Inflammatory macrophage (primary cell): Measurements from ENCODE around the gene CHST12.
"Not testable (repeated sequence)": the region's sequence is repeated elsewhere in the genome, so short reads cannot be mapped to it uniquely, and the experiment has no call there.

ENCODE experiments used
- DNase-seq, 2 donors: peaks; one replicate each; pipeline ENCODE4 v3.0.0-alpha.2; 2020 to 2022

CHST12 gene

DNA sequence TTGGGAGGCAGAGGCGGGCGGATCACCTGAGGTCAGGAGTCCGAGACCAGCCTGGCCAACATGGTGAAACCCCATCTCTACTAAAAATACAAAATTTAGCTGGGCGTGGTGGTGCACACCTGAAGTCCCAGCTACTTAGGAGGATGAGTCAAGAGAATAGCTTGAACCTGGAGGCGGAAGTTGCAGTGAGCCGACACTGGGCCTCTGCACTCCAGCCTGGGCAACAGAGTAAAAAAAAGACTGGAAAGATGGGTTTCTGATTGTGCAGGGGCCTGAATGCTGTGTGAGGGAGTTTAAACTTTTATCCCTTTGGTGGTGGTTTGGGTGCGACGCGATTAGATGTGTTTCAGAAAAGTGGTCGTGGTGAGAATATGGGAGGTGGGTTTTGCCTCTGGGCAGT is 1.8 kb downstream of the CHST12 start:
- DNase-seq: no peak

- DNase-seq: no peak
Observed at GRCh38 chr7:2405601-2406345, 2.4 kb downstream of the CHST12 start.

- DNase-seq: no peak
Observed at GRCh38 chr7:2409745-2410414, 6.5 kb downstream of the CHST12 start.

GRCh38 chr7:2411049-2411448 is 7.6 kb downstream of the CHST12 start:
- no peak for DNase-seq

DNA sequence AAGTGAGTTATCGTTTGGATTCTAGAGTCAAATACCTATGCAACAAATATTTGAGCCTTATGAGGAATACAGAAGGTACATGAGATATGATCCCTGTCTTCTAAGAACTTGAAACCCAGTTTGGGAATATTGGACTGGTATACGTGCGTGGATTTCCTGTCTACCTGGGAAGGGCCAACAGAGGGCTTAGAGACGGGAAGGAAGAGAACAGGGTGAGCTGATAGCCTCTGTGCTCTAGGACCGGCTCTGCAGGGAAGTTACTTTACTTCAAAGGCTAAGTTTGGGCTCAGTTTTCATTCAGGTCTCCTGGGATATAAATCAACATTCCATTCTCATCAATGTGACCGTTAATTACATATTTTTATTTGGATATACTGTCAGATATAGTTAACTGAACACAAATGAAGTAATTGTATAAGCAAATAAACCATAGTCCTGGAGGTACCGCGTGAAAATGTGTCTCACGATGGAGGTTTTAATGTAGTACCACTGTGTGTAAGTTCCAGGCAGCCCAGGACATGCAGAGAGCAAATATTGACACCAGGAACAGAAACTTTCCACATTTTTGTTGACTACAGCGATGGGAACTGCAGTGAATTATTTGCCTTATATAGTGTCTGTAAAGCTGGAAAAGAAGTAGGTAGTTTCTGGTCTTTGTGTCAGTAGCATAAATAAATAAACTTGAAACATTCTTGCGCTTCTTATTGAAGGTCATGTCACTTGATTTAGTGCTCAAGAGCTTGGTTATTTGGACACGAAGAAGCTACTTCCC is 8.6 kb downstream of the CHST12 start:
- no peak for DNase-seq

GRCh38 chr7:2412587-2413201 is 9.3 kb downstream of the CHST12 start:
- no peak for DNase-seq

DNA sequence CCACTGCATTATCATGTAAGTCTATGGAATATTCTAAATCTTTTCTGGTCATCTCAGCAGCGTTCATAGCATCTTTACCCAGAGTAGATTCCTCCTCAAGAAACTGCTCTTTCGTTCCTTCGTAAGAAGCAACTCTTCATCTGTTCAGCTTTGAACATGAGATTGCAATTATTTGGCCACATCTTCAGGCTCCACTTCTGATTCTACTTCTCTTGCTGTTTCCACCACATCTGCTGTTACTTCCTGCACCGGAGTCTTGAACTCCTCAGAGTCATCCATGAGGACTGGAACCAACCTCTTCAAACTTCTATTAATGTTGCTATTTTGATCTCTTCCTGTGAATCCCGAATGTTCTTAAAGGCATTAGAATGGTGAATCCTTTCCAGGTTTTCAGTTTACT is 12.7 kb downstream of the CHST12 start:
- no peak for DNase-seq

GRCh38 chr7:2416650-2417049 is 13.2 kb downstream of the CHST12 start:
- no peak for DNase-seq

- not testable (repeated sequence) for DNase-seq
Observed at GRCh38 chr7:2417178-2417577, 13.8 kb downstream of the CHST12 start.

GRCh38 chr7:2417981-2418481 is 14.6 kb downstream of the CHST12 start:
- DNase-seq: no peak

DNA sequence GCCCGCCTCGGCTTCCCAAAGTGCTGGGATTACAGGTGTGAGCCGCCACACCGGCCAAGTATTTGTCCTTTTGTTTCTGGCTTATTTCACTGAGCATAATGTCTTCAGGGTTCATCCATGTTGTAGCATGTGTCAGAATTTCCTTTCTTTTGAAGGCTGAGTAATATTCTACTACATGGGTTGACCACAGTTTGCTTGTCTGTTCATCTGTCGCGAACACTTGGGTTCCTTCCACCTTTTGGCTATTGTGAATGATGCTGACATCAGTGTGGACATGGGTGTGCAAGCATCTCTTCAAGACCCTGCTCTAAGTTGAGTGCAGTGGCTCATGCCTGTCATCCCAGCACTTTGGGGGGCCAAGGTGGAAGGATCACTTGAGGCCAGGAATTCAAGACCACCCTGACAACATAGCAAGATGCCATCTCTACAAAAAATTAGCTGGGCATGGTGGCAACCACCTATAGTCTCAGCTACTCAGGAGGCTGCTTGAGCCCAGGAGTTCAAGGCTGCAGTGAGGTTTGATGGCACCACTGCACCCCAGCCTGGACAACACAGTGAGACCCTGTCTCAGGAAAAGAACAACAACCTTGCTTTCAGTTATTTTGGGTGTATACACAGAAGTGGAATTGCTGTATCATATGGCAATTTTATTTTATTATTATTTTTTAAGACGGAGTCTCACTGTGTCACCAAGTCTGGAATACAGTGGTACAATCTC is 17.0 kb downstream of the CHST12 start:
- DNase-seq: no peak

GRCh38 chr7:2421943-2422310 is 18.5 kb downstream of the CHST12 start:
- no peak for DNase-seq

GRCh38 chr7:2425749-2426148 is 22.3 kb downstream of the CHST12 start:
- no peak for DNase-seq

DNA sequence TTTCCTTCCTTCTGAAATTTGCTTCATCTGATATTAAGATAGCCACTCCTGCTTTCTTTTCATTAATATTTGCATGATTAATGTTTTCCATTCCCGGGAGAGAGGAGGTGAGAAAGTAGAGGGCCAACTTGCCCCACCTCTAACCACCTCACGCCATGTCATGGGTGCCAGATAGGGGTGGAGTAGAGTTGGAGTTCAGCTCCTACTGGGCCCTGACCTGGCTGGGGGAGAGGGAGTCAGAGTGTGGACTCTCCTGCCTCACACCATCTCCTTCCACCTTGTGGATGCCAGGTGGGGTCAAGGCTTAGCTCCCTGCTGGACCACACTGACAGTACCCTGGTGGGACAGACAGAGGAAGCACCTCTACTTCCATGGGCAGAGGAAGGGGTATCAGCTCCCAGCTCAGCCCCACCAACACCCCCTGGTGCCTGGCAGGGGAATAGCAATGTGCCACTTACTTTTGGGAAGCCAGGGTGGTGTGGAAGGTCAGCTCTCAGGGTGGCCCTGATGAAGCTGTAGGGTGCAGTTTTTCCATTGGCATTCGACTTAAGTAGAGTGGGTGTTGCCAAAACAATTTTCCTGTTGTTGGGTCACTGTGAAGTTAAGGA is 28.0 kb downstream of the CHST12 start:
- DNase-seq: peak in 1 of 2 donors; percentile 33

DNA sequence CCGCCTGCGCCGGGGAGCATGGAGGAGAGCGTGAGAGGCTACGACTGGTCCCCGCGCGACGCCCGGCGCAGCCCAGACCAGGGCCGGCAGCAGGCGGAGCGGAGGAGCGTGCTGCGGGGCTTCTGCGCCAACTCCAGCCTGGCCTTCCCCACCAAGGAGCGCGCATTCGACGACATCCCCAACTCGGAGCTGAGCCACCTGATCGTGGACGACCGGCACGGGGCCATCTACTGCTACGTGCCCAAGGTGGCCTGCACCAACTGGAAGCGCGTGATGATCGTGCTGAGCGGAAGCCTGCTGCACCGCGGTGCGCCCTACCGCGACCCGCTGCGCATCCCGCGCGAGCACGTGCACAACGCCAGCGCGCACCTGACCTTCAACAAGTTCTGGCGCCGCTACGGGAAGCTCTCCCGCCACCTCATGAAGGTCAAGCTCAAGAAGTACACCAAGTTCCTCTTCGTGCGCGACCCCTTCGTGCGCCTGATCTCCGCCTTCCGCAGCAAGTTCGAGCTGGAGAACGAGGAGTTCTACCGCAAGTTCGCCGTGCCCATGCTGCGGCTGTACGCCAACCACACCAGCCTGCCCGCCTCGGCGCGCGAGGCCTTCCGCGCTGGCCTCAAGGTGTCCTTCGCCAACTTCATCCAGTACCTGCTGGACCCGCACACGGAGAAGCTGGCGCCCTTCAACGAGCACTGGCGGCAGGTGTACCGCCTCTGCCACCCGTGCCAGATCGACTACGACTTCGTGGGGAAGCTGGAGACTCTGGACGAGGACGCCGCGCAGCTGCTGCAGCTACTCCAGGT is 29.7 kb downstream of the CHST12 start:
- no peak for DNase-seq

DNA sequence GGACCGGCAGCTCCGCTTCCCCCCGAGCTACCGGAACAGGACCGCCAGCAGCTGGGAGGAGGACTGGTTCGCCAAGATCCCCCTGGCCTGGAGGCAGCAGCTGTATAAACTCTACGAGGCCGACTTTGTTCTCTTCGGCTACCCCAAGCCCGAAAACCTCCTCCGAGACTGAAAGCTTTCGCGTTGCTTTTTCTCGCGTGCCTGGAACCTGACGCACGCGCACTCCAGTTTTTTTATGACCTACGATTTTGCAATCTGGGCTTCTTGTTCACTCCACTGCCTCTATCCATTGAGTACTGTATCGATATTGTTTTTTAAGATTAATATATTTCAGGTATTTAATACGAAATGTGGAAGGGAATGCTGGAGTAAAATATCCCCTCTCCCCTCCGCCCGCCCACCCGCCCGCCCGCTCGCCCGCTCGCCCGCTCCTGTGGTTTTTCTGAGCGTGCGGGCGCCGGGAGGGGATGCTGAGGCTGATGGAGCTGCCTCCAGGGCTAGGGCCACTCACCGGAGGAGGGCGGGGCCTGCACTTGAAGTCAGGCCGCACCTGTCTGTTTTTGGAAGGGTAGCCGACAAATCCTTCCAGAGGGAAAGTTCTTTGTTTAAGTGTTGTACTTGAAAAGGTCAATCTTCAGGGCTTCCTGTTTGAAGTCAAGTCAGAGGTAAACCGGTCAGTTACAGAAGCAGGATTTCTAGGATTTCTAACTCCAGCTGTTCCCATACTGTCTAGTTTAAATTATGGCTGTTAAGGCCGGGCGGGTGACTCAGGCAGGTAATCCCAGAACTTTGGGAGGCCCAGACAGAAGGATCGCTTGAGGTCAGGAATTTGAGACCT is 30.5 kb downstream of the CHST12 start:
- DNase-seq: no peak

- no peak for DNase-seq
Observed at GRCh38 chr7:2435146-2435545, 31.7 kb downstream of the CHST12 start.

DNA sequence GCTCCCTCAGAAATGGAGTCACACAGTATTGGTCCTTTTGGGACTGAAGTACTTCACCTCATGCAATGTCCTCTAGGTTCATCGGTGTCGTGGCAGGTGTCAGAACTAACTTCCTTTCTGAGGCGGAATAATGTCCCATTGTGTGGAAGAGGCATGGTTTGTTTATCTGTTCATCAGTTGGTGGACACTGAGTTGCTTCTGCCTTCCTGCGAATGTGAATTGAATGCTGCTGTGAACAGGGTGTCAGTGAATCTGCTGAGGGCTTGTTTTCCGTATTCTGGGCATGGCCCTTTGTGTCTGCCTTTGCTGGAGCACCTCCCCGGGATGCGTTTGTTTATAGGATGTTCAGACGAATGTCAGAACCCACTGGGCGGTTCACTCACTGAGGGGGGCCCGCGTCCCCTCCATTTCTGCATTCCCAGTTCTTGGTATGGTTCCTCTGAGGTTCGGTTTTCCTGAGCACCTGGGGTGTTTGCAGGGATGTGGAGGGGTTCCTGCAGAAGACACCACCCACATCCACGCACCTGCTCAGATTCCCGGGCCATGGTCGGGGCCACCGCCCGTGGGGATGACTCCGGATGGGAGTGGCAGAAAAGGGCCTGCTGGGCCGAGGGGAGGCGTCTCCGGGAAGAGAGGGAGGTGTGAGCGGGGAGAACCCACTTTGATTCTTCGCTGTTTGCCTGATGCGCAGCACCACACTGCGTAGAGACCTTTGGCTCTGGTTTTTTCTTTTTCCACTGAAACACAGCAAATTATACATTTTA is 33.1 kb downstream of the CHST12 start:
- no peak for DNase-seq

- DNase-seq: no peak
Observed at GRCh38 chr7:2437136-2437535, 33.7 kb downstream of the CHST12 start.
